ENCODE data around the gene ZNF300.
"Not testable (repeated sequence)": the region's sequence is repeated elsewhere in the genome, so short reads cannot be mapped to it uniquely, and the experiment has no call there.

The ZNF300 gene

GRCh38 chr5:150845185-150845859, 59.5 kb downstream of the ZNF300 start:
- DNase-seq (ENCODE audit: low read depth in 2 of 2), result not testable (repeated sequence)
